Neural cell (in vitro differentiated cells): ENCODE measurements around the gene NOP14. TPM values are rescaled to one million over a fixed set of nuclear protein-coding genes. Genes with fewer than 3 reads are reported as not detected.

Source experiments
- H2AFZ ChIP-seq: fragments of 200-600, 300-800 bp; sonication (generic), shearing (Covaris generic); 2 replicates; pipeline ENCODE4 v1.6.0; 2014; ENCODE audit warnings: low read depth, mild to moderate bottlenecking, antibody characterized with exemption, low read length, moderate library complexity
- H3F3A ChIP-seq: fragments of 200-600 bp; shearing (Covaris generic); 2 replicates; pipeline ENCODE4 v1.6.1; 2016; ENCODE audit warnings: mild to moderate bottlenecking, moderate library complexity, mixed read lengths, antibody characterized with exemption, low read length; ENCODE audit not compliant: insufficient read depth, poor library complexity, severe bottlenecking
- H3K27ac ChIP-seq: fragments of 200-600, 300-800 bp; sonication (generic), shearing (Covaris generic); 2 replicates; pipeline ENCODE4 v1.5.1; 2014; ENCODE audit warnings: mild to moderate bottlenecking, low read length, moderate library complexity
- H3K27me3 ChIP-seq: fragments of 300-800, 200-600 bp; sonication (generic), shearing (Covaris generic); 2 replicates; pipeline ENCODE4 v1.6.0; 2014; ENCODE audit warnings: mild to moderate bottlenecking, low read depth, low read length, moderate library complexity; ENCODE audit not compliant: insufficient read depth
- H3K36me3 ChIP-seq: fragments of 300-800, 200-600 bp; sonication (generic), shearing (Covaris generic); 2 replicates; pipeline ENCODE4 v1.5.1; 2014; ENCODE audit warnings: mild to moderate bottlenecking, antibody characterized with exemption, low read length, moderate library complexity; ENCODE audit not compliant: insufficient read depth
- H3K4me2 ChIP-seq: fragments of 300-800, 200-600 bp; sonication (generic), shearing (Covaris generic); 2 replicates; pipeline ENCODE4 v1.6.0; 2014; ENCODE audit warnings: mild to moderate bottlenecking, low read length
- H3K4me3 ChIP-seq: fragments of 300-800, 200-600 bp; sonication (generic), shearing (Covaris generic); 2 replicates; pipeline ENCODE4 v1.5.1; 2014; ENCODE audit warnings: mild to moderate bottlenecking, low read length, moderate library complexity
- H3K79me2 ChIP-seq: fragments of 200-600 bp; shearing (Covaris generic); replicated peaks from 2 replicates; pipeline ENCODE4 v1.6.0; 2014; ENCODE audit warnings: mild to moderate bottlenecking, low read length, moderate library complexity; ENCODE audit not compliant: insufficient read depth
- H3K9ac ChIP-seq: fragments of 300-800, 200-600 bp; sonication (generic), shearing (Covaris generic); 2 replicates; pipeline ENCODE4 v1.6.1; 2016; ENCODE audit warnings: mild to moderate bottlenecking, low read length, mixed read lengths
- H3K9me2 ChIP-seq: fragments of 200-600 bp; shearing (Covaris generic); 2 replicates; pipeline ENCODE4 v1.6.1; 2016; ENCODE audit warnings: mild to moderate bottlenecking, low read length, mixed read lengths; ENCODE audit not compliant: insufficient read depth
- H3K9me3 ChIP-seq: fragments of 200-600, 300-800 bp; sonication (generic), shearing (Covaris generic); 2 replicates; pipeline ENCODE4 v1.6.1; 2016; ENCODE audit warnings: mild to moderate bottlenecking, mixed run types, low read length, moderate library complexity, mixed read lengths
- H4K20me1 ChIP-seq: fragments of 200-600 bp; shearing (Covaris generic); 2 replicates; pipeline ENCODE4 v1.6.1; 2016; ENCODE audit warnings: mild to moderate bottlenecking, mixed run types; ENCODE audit not compliant: insufficient read depth
- EP300 ChIP-seq: fragments of 450-650 bp; conservative IDR thresholded peaks from 2 replicates; pipeline ENCODE4 v1.6.1; 2014; ENCODE audit warnings: antibody characterized with exemption, mild to moderate bottlenecking, moderate library complexity; ENCODE audit not compliant: poor library complexity, severe bottlenecking
- EZH2 ChIP-seq: fragments of 200-600, 300-800 bp; shearing (Covaris generic), sonication (generic); IDR thresholded peaks from 2 replicates; pipeline ENCODE4 v1.6.1; 2014; ENCODE audit warnings: antibody characterized with exemption, low read length, borderline replicate concordance, mild to moderate bottlenecking; ENCODE audit not compliant: insufficient read depth, poor library complexity, severe bottlenecking
- MXI1 ChIP-seq: fragments of 450-650 bp; conservative IDR thresholded peaks from 2 replicates; pipeline ENCODE4 v1.6.1; 2014; ENCODE audit warnings: antibody characterized with exemption, mild to moderate bottlenecking; ENCODE audit not compliant: poor library complexity, severe bottlenecking
- POLR2AphosphoS5 ChIP-seq: IDR thresholded peaks from 2 replicates; pipeline ENCODE4 v1.6.1; 2012
- RAD21 ChIP-seq: fragments of 450-650 bp; conservative IDR thresholded peaks from 2 replicates; pipeline ENCODE4 v1.6.1; 2014; ENCODE audit warnings: antibody characterized with exemption, mild to moderate bottlenecking, moderate library complexity
- SMC3 ChIP-seq: fragments of 450-650 bp; conservative IDR thresholded peaks from 2 replicates; pipeline ENCODE4 v1.6.1; 2014; ENCODE audit warnings: antibody characterized with exemption, mild to moderate bottlenecking, moderate library complexity; ENCODE audit not compliant: poor library complexity
- TAF1 ChIP-seq: IDR thresholded peaks from 2 replicates; pipeline ENCODE4 v1.6.1; 2012; ENCODE audit warnings: low read depth
- polyA plus RNA-seq: library from polyadenylated mRNA; depleted of rRNA; stranded (reverse); fragments of >200 nt; gene quantifications from 2 replicates; pipeline ENCODE4 v1.2.3, GENCODE V29; 2014
- TF ChIP-seq, protein P1 (sequence below): IDR thresholded peaks from 2 replicates; pipeline ENCODE4 v1.6.1; 2012; ENCODE audit warnings: borderline replicate concordance
- TF ChIP-seq, protein P2 (sequence below): fragments of 450-650 bp; IDR thresholded peaks from 2 replicates; pipeline ENCODE4 v1.5.1; 2014; ENCODE audit warnings: antibody characterized with exemption, mild to moderate bottlenecking, moderate library complexity; ENCODE audit not compliant: poor library complexity, severe bottlenecking

Gene NOP14
- polyA plus RNA-seq, 1 donor from 2014 or later: 6.3 TPM

DNA sequence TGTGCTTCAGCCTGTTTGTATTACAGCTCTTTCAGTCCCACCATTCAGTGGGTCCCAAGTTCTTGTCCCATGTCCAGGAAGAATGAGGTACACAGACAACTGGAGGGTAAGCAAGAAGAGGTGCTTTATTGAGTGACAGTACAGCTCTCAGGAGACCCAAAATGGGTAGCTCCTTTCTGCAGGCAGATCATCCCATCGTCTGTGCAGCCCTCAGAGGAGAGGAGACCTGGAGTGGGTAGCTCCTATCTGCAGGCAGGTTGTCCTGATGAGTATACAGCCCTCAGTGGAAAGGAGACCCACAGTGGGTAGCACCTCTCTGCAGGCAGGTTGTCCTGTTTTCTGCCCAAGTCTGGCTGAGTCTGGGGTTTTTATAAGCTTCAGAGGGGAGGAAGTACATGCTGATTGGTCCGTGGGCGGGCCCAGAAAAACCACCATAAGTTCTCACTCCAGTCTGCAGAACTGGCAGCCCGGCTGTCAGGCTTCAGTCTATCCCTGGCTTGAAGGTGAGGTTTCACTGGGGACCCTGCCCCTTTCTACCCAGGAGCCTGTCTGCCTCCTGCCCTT is 18.1 kb upstream of the NOP14 start:
- Histone ChIP-seq H3K4me3 (no peak overlapping the region), H3K9me2 (no peaks in the 10 kb centered on the region), H3K79me2 (no peaks in the 10 kb centered on the region), H4K20me1 (no peaks in the 10 kb centered on the region), H3K27ac (no peak overlapping the region), H3K9ac (no peak overlapping the region), H2AFZ (no peak overlapping the region), H3K9me3 (no peaks in the 10 kb centered on the region), H3F3A (no peaks in the 10 kb centered on the region), H3K36me3 (no peaks in the 10 kb centered on the region), H3K4me2 (no peak overlapping the region), H3K27me3 (no peaks in the 10 kb centered on the region)
- TF ChIP-seq, protein P1, sequence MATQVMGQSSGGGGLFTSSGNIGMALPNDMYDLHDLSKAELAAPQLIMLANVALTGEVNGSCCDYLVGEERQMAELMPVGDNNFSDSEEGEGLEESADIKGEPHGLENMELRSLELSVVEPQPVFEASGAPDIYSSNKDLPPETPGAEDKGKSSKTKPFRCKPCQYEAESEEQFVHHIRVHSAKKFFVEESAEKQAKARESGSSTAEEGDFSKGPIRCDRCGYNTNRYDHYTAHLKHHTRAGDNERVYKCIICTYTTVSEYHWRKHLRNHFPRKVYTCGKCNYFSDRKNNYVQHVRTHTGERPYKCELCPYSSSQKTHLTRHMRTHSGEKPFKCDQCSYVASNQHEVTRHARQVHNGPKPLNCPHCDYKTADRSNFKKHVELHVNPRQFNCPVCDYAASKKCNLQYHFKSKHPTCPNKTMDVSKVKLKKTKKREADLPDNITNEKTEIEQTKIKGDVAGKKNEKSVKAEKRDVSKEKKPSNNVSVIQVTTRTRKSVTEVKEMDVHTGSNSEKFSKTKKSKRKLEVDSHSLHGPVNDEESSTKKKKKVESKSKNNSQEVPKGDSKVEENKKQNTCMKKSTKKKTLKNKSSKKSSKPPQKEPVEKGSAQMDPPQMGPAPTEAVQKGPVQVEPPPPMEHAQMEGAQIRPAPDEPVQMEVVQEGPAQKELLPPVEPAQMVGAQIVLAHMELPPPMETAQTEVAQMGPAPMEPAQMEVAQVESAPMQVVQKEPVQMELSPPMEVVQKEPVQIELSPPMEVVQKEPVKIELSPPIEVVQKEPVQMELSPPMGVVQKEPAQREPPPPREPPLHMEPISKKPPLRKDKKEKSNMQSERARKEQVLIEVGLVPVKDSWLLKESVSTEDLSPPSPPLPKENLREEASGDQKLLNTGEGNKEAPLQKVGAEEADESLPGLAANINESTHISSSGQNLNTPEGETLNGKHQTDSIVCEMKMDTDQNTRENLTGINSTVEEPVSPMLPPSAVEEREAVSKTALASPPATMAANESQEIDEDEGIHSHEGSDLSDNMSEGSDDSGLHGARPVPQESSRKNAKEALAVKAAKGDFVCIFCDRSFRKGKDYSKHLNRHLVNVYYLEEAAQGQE: no peak
- TF ChIP-seq SMC3 (no peak), RAD21 (no peak), EZH2 (no peak), TAF1 (no peak), EP300 (no peak), MXI1 (no peak), POLR2AphosphoS5 (no peak)
- TF ChIP-seq, protein P2, sequence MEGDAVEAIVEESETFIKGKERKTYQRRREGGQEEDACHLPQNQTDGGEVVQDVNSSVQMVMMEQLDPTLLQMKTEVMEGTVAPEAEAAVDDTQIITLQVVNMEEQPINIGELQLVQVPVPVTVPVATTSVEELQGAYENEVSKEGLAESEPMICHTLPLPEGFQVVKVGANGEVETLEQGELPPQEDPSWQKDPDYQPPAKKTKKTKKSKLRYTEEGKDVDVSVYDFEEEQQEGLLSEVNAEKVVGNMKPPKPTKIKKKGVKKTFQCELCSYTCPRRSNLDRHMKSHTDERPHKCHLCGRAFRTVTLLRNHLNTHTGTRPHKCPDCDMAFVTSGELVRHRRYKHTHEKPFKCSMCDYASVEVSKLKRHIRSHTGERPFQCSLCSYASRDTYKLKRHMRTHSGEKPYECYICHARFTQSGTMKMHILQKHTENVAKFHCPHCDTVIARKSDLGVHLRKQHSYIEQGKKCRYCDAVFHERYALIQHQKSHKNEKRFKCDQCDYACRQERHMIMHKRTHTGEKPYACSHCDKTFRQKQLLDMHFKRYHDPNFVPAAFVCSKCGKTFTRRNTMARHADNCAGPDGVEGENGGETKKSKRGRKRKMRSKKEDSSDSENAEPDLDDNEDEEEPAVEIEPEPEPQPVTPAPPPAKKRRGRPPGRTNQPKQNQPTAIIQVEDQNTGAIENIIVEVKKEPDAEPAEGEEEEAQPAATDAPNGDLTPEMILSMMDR: no peak

DNA sequence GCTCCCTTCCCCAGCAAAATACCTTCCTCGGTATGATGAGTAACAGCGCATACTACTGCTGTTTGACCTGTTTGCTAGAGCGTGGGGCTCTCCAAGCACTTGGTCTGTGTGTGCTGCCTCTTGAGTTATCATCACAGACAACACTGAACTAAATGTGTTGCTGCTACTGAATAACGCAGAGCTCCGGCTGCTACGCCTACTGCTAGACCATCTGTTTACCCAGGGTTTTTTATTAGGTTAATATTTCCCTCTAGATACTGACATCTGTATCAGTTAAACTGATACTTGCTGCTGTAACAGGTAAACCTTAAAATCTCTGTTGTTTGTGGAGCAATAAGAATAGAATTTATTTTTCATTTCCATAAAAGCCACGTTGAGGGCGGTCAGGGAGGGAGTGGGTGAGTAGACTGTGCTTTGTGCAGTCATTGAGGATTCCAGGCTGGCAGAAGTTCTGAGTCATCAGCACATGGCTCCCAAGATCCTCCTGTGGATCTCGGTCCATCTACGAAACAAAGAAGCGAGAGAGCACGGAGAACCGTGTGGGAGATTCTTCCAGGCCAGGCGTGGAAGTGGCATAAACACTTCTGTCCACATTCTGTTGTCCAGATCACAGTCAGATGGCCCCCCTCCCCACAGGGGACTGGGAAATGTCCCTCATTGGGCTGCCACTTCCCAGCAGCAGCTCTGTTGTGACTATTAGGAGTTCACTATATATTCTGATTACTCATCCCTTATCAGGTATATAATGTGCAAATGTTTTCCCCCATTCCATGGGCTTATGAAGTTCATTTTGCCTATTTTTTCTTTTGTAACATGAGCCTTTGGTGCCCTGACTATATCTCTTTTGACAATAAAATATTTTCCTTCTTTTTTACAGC is 14.2 kb upstream of the NOP14 start:
- Histone ChIP-seq H3K27me3 (no peaks in the 10 kb centered on the region), H3F3A (no peaks in the 10 kb centered on the region), H3K27ac (no peak overlapping the region), H3K9me3 (no peaks in the 10 kb centered on the region), H3K79me2 (no peaks in the 10 kb centered on the region), H4K20me1 (no peaks in the 10 kb centered on the region), H3K9ac (no peak overlapping the region), H3K4me3 (no peak overlapping the region), H3K4me2 (no peak overlapping the region), H3K36me3 (no peaks in the 10 kb centered on the region), H2AFZ (no peak overlapping the region), H3K9me2 (no peaks in the 10 kb centered on the region)
- TF ChIP-seq RAD21: no peak
- TF ChIP-seq EZH2: no peak
- no peak for TF ChIP-seq EP300
- TF ChIP-seq, protein P1: no peak
- TF ChIP-seq SMC3: no peak
- no peak for TF ChIP-seq TAF1
- no peak for TF ChIP-seq MXI1
- no peak for TF ChIP-seq POLR2AphosphoS5
- TF ChIP-seq, protein P2: no peak
